Measurements from ENCODE around the gene GUSB.

DNA sequence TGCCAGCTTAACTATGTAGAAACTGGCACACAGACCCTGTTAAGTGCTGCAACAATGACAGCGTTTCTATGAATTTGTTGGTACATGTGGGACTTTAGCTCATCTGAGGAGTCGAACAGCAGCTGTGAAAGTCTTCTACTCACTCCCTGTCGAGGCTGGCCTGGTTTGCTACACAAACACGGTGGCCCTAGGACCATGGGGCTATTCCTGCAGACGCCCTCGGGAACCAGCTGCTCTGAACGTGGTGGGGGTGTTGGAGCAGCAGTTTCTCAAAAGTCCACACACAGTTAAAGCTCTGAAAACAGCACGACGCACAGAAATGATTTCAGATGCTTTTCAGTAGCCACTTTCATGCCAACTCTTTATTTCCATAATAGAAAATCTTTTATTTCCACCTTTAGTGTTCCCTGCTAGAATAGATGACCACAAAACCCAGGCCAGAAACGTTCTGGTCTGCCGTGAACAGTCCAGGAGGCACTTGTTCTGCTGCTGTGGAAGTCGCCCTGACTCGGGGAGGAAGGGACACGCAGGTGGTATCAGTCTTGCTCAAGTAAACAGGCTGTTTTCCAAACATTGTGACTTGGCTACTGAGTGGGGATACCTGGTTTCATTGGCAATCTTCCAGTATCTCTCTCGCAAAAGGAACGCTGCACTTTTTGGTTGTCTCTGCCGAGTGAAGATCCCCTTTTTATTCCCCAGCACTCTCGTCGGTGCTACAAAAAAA is 21.5 kb downstream of the GUSB start:
- TF ChIP-seq, protein P1, sequence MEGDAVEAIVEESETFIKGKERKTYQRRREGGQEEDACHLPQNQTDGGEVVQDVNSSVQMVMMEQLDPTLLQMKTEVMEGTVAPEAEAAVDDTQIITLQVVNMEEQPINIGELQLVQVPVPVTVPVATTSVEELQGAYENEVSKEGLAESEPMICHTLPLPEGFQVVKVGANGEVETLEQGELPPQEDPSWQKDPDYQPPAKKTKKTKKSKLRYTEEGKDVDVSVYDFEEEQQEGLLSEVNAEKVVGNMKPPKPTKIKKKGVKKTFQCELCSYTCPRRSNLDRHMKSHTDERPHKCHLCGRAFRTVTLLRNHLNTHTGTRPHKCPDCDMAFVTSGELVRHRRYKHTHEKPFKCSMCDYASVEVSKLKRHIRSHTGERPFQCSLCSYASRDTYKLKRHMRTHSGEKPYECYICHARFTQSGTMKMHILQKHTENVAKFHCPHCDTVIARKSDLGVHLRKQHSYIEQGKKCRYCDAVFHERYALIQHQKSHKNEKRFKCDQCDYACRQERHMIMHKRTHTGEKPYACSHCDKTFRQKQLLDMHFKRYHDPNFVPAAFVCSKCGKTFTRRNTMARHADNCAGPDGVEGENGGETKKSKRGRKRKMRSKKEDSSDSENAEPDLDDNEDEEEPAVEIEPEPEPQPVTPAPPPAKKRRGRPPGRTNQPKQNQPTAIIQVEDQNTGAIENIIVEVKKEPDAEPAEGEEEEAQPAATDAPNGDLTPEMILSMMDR (conservative IDR thresholded peaks at IDR 0.05 in 1 of 2, IDR thresholded peaks at IDR 0.05 in 1 of 2; ENCODE audit: low read depth in 1 of 2, low read length in 2 of 2) = no peak
- TF ChIP-seq EZH2 (IDR thresholded peaks at IDR 0.05; ENCODE audit: low read length, missing control alignments) = no peak
